Skeletal muscle satellite cell (primary cell): Measurements from ENCODE around the gene CD200R1.

Experiments
- H3K27me3 ChIP-seq: 2 replicates; pipeline ENCODE4 v1.7.0; 2013; ENCODE audit warnings: low read length; ENCODE audit not compliant: control insufficient read depth, insufficient read depth
- H3K36me3 ChIP-seq: 2 replicates; pipeline ENCODE4 v1.7.0; 2013; ENCODE audit warnings: mild to moderate bottlenecking, control low read depth, low read length; ENCODE audit not compliant: insufficient read depth
- H3K4me1 ChIP-seq: 2 replicates; pipeline ENCODE4 v1.7.0; 2013; ENCODE audit warnings: low read length; ENCODE audit not compliant: control insufficient read depth, insufficient read depth
- H3K4me2 ChIP-seq: 2 replicates; pipeline ENCODE4 v1.7.0; 2013; ENCODE audit warnings: mild to moderate bottlenecking, low read length
- H3K4me3 ChIP-seq: 2 replicates; pipeline ENCODE4 v1.7.0; 2013; ENCODE audit warnings: low read length
- H3K9ac ChIP-seq: 2 replicates; pipeline ENCODE4 v1.7.0; 2013; ENCODE audit warnings: mild to moderate bottlenecking, low read depth, low read length, moderate library complexity
- H3K9me3 ChIP-seq: replicated peaks from 2 replicates; pipeline ENCODE4 v1.7.0; 2013; ENCODE audit warnings: mild to moderate bottlenecking, control low read depth, low read length

The CD200R1 gene

GRCh38 chr3:112875561-112875960 is 99.3 kb downstream of the CD200R1 start:
- Histone ChIP-seq H3K4me1 (no peaks in the 10 kb centered on the region), H3K4me3 (no peak overlapping the region)

GRCh38 chr3:112874725-112875124 is 100.2 kb downstream of the CD200R1 start:
- no peaks in the 10 kb centered on the region for H3K4me1 ChIP-seq
- H3K27me3 ChIP-seq: peaks cover 3% of the 10 kb centered on the region
- no peaks in the 10 kb centered on the region for H3K9me3 ChIP-seq
- no peak overlapping the region for H3K4me3 ChIP-seq
- H3K9ac ChIP-seq: no peak overlapping the region
- no peaks in the 10 kb centered on the region for H3K36me3 ChIP-seq
- H3K4me2 ChIP-seq: no peak overlapping the region

More at GRCh38 chr3:112875561-112875960, 99.3 kb downstream of the CD200R1 start:
- Histone ChIP-seq H3K27me3 (peaks cover 3% of the 10 kb centered on the region), H3K36me3 (no peaks in the 10 kb centered on the region), H3K4me2 (no peak overlapping the region), H3K9me3 (no peaks in the 10 kb centered on the region), H3K9ac (no peak overlapping the region)

GRCh38 chr3:112873632-112874031 is 101.3 kb downstream of the CD200R1 start:
- Histone ChIP-seq H3K4me3 (no peak overlapping the region), H3K27me3 (peaks cover 3% of the 10 kb centered on the region), H3K9ac (no peak overlapping the region), H3K4me1 (no peaks in the 10 kb centered on the region), H3K9me3 (no peaks in the 10 kb centered on the region), H3K36me3 (no peaks in the 10 kb centered on the region), H3K4me2 (no peak overlapping the region)

- Histone ChIP-seq H3K9ac (no peak overlapping the region), H3K4me1 (no peaks in the 10 kb centered on the region), H3K4me3 (no peak overlapping the region), H3K36me3 (no peaks in the 10 kb centered on the region), H3K27me3 (peaks cover 3% of the 10 kb centered on the region), H3K9me3 (no peaks in the 10 kb centered on the region), H3K4me2 (no peak overlapping the region)
These were observed 103.2 kb downstream of the CD200R1 start for GRCh38 chr3:112871735-112872134.
